AG08396 (cell line): ENCODE data around the gene HES4.
"Not testable (repeated sequence)": the region's sequence is repeated elsewhere in the genome, so short reads cannot be mapped to it uniquely, and the experiment has no call there.

Experiments
- DNase-seq: peaks from one replicate; pipeline ENCODE4 v3.0.0; 2012; ENCODE audit warnings: low spot score, mixed read lengths

Gene HES4

GRCh38 chr1:1018321-1018685, 18.4 kb upstream of the HES4 start:
- not testable (repeated sequence) for DNase-seq

DNA sequence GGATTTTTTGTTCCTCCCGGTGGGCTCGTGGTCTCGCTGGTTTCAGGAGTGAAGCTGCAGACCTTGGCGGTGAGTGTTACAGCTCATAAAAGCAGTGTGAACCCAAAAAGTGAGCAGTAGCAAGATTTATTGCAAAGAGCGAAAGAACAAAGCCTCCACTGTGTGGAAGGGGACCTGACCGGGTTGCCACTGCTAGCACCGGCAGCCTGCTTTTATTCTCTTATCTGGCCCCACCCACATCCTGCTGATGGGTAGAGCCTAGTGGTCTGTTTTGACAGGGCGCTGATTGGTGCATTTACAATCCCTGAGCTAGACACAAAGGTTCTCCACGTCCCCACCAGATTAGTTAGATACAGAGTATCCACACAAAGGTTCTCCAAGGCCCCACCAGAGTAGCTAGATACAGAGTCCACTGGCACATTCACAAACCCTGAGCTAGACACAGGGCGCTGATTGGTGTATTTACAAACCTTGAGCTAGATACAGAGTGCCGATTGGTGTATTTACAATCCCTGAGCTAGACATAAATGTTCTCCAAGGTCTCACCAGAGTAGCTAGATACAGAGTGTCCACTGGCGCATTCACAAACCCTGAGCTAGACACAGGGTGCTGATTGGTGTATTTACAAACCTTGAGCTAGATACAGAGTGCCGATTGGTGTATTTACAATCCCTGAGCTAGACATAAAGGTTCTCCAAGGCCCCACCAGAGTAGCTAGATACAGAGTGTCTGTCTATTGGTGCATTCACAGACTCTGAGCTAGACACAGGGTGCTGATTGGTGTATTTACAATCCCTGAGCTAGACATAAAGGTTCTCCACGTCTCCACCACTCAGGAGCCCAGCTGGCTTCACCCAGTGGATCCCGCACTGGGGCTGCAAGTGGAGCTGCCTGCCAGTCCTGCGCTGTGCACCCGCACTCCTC, 17.8 kb upstream of the HES4 start:
- DNase-seq: not testable (repeated sequence)

- no peak for DNase-seq
Measured at GRCh38 chr1:1014799-1015681, 15.1 kb upstream of the HES4 start.

GRCh38 chr1:1013922-1014648, 14.2 kb upstream of the HES4 start:
- no peak for DNase-seq

DNA sequence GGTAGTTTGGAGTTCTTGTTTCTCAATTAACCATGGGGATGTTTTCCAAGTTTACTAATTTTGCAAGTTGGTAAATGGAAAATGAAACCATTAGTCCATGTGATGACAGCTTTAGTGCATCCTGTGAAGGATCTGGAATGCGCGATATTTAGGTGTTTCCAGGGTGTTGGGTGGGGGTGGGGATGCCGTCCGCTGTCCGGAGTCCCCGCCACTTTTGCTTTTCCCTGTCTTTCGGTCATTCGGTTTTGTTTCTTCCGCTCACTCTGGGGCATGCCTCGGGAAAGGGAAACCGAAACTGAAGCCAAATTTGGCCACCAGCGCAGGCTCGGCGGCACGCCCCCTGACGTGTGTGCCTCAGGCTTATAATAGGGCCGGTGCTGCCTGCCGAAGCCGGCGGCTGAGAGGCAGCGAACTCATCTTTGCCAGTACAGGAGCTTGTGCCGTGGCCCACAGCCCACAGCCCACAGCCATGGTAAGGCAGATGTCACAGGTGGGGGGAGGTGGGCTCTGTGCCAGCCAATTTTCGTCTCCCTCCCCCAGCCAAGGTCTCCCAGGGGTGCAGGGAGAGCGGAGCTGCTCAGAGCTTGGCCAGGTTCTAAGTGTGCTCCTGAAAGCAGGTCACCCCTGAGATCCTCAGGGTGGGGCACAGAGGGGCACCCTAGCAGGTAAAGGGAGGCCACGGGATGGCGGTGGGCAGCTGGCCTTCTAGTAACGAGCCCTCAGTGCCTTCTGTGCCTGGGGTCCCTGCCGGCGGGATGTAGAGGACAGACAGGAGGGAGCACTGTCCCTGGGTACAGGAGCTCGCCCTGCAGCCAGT, 13.4 kb upstream of the HES4 start, which contains the start of gene ISG15:
ISG15 (plus strand) TSS at position 393 of the 817 bp plus-strand sequence; CDS start at position 470, 77 bp downstream.
- DNase-seq: peak; percentile 83

DNA sequence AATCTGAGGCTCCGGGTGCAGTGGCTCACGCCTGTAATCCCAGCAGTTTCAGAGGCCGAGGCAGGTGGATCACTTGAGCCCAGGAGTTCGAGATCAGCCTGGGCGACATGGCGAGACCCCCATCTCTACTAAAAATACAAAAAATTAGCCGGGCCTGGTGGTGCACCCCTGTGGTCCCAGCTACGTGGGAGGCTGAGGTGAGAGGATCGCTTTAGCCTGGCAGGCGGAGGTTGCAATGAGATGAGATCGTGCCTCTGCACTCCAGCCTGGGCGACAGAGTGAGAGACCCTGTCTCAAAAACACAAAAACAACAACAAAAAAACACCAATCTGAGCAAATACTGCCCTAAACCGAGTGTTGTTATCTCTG, 12.8 kb upstream of the HES4 start:
- DNase-seq: not testable (repeated sequence)

- no peak for DNase-seq
Measured at GRCh38 chr1:1011396-1011949, 11.6 kb upstream of the HES4 start.

DNA sequence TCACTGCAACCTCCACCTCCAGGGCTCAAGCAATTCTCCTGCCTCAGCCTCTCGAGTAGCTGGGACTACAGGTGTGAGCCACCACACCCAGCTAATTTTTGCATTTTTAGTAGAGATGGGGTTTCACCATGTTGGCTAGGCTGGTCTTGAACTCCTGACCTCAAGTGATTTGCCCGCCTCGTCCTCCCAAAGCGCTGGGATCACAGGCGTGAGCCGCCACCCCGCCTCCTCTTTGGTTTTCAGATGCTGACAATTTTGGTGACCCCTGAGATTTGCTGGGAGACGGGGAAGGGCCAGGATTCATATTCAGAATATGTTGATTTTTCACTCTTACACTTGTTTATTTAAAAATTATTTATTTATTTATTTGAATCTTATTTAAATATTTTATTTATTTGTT, 10.2 kb upstream of the HES4 start:
- DNase-seq: not testable (repeated sequence)

DNA sequence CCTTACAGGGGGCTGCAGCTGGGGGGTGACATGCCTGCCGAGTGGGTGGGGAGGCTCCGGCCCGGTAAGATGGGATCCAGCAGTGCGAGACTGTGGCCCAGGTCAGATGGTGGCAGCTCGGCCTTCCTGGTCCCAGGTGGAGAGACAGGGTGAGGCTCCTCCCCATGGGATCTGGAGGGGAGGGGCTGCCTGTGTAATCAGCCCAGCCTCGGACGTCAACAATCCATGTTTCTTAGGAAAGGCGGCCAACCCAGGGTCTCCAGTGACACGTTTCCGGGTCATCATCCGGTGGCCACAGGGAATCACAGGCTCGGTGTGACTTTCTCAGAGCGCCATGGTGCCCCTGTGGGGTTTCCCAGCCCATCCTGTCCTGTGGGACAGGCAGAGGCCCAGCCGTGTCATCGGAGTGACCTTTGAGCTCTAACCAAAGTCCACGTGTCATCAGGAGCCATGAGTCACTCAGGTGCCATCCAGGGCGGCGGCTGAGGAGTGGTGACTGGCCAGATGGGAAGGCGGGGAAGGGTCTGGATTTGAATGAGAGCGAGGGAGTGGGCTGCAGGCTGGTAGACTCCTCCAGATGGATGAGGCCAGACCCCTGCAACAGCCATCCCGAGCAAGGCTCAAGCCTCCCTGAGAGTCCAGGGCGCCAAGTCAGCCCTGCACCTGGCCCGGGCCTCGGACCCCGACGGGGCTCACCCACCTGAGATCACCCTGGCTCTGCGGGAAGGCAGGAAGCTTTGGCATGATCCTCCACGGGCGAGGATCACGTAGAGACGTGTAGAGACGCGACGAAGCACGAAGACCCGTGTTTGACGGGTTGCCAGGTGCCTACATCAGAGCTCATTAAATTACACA, 6.6 kb upstream of the HES4 start:
- no peak for DNase-seq

DNA sequence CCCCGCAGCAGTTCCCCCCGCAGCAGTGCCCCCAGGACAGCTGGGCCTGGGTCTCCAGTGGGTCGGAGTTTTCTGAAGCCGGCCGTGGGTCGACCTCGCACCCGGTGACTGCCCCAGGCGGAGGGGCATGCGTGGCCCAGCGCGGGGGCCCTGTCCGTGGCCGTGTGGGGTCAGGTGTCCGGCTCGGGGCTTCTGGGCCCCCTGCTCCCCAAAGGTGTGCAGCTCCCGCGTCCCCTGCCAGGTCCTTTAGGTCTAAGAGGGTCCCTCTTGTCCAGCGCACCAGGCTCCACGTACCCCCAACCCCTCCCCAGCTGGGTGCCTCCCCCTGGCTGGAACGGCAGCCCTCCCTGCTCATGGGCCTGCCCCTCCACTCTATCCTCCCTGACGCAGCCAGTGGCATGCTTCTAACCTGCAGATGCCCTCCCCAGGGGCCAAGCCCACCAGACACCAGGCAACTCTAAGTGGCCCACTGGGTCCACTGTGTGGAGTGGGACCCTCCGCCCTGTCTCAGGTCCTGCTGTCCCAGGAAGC, 5.9 kb upstream of the HES4 start:
- no peak for DNase-seq

DNA sequence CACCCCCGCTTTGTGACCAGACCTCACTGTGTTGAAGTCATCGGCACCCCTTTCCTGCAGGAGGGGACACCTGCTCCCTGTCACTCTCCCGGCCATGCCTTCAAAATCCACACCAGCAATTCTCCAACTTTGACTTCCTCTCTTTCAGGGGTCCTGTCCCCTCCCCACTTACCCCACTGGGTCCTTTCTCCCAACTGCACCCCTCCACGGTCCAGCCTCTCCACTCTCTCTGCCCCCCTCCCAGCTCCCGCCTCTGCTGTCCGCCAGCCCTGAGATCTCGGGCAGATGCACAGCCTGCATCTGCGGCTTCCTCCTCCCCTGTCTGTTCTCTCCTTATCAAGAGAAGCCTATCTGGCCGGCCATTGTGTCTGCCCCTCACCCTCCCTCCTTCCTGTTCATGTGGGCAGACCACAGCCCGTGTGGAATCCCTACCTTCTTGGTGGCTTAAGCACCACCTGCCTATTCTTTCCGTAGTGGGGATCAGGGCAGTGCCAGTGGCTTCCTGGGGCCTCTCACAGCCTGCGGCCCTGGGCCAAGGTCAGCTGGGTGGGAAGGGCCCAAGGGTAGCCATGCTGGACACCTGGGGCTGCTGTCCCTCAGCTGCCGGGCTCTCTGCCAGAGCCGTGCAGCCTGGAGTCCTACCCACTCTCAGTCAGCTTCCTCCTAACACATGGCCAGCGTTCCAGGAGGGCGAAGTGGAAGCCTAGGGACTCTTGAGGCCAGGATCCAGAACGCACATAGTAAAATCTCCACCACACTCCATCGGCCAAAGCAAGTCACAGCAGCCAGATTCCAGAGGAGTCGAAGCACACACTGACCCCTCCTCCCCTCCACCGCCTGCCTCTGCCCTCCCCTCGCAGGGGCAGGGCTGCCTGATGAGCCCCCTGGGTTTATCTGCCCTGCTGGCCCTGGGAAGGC, 5.1 kb upstream of the HES4 start:
- peak; percentile 66 for DNase-seq

GRCh38 chr1:1004420-1004779, 4.5 kb upstream of the HES4 start:
- no peak for DNase-seq

DNA sequence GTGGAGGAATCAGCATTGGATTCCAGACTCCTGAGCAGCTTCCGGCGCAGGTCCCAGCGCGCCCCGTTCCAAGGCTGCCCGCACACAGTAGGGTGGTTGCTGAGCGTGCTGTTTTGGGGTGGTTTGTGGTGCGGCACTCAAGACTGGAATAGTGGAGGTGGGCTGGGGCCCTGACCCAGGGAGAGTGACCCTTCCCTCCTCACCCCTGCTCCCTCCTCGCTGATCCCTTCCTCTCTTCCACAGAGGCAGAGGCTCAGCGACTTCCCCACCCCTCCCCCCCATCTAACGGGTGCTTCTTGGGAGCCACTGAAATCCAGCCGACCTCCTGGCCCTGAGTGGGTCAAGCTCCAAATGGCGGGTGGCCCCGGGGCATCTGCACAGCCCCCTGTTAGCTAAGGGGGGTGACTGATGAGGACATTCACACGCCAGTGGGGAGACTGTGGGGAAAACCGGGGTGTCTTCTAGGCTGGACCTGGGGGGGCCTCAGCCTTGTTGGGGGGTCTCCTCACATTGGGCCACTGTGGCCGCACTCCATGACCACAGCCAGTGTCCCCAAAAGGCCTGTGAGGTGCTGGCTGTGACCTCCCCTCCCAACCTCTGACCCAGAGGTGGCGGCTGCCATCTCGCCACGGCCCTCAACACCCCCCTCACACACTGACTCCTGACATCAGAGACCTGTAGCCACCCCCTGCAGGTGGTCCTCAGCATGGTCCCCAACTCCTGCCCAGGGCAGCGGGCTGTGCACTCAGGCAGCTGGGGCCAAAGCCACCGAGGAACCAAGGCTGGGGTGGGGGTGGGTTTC, 3.9 kb upstream of the HES4 start:
- no peak for DNase-seq

DNA sequence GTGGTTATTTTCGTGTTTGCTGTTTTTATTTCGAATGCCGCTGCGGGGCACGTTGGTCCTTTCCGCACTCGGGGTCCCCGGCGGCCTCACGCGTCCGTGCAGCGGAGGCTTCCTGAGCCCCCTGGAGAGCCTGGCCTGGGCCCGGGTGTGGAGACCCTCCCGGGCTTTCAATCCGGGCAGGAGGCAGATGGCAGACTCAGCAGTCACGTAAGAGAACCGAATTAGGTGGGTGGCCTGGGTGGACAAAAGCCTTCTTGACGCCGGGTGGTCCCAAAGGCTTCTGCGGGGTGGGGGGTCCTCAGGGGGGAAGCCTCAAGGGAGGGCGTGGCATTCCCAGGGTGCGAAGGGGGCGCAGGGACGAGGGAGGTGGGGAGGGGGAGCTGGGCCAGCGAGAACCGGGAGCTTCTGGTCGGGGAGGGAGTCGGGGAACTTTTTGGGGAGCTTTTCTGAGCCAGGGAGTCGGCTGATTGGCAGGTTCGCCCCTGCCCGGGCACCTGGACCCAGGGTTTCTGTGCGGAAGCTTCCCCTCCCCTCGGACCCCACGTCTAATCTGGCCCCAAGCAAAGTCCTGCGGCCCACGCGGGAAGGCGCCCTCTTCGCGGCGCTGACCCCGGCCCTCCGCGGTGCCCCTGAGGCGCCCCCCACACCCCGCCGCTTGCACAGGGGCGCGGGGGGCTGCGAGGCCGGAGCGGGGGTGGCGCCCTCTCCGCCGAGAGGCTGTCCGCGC, 1.3 kb upstream of the HES4 start:
- DNase-seq: no peak

GRCh38 chr1:1000357-1001056, 610 bp upstream of the HES4 start:
- DNase-seq: peak; percentile 97

DNA sequence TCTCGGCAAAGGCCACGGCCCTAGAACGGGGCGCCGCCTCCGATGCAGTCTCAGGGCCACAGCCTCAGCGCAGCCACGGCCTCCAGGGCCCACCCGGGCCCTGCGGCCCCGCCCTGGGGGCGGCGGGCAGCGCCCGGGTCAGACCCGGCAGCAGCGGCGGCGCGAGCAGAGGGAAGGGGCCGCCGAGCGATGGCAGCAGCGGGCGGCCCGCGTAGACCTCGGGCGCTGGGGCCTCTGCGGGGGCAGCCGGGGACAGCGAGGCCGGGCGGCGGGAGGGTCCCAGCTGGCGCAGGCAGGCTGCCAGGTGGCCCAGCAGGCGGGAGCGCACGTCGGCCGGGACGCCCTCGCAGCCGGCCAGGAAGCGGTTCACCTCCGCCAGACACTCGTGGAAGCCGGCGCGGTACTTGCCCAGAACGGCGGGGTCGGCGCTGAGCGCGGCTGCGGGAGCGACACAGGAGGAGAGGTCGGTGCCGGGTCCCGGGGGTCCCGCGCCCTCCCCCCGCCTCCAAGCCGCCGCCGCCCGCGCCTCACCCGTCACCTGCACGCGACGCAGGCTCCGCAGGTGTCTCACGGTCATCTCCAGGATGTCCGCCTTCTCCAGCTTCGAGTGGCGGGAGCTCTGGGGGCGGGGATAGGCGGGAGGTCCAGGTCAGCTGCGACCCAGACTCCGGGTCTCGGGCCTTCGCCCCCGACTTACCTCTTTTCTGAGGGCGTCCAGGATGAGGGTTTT, 737 bp downstream of the HES4 start:
- peak; percentile 61 for DNase-seq
